GM19397 (cell line): ENCODE results near the gene JAG2.

Experiments
- ATAC-seq: cut with Tn5 transposase; IDR thresholded peaks from one replicate; pipeline ENCODE4 v1.9.1; 2021; ENCODE audit warnings: mild to moderate bottlenecking, moderate library complexity; ENCODE audit not compliant: unreplicated experiment

Gene JAG2

DNA sequence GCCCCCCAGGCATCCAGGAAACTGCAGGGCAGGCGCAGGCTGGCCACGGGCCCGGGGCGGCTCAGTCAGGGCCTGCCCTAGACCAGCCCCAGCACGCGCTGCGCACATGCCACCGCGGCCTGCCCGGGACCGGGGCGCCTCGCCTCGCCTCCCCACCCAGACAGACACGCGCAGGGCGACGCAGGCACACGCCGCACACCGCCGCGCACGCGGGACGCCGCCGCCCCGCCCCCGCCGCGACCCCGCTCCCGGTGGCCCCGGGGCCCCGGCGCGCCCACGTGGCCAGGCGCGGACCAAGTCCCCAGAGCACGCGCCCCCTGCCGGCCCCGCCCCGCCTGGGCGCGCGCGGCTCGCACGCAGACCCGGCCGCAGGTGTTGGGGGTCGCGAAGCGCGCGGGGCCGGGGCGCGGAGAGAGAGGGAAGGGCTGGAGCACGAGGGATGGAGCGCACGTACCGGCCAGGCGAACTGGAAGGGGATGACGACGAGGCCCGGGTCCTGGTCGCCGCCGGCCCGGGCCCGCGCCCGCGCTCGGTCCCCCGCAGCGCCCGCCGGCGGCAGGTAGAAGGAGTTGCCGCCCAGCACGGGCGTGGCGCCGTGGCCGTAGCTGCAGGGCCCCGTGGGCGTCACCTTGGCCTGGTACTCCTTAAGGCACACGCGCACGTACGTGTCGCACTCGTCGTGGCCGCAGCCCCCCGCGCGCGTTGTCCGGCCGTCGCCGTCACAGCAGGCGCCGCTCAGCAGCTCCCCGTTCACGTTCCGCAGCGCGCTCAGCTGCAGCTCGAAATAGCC lies 1.1 kb downstream of the JAG2 start:
- no peak for ATAC-seq

- no peak for ATAC-seq
These were observed 1.8 kb downstream of the JAG2 start for GRCh38 chr14:105166571-105167302.

GRCh38 chr14:105165761-105166485 lies 2.7 kb downstream of the JAG2 start:
- ATAC-seq, result no peak

- ATAC-seq, result no peak
These were observed 3.4 kb downstream of the JAG2 start for GRCh38 chr14:105165134-105165704.

DNA sequence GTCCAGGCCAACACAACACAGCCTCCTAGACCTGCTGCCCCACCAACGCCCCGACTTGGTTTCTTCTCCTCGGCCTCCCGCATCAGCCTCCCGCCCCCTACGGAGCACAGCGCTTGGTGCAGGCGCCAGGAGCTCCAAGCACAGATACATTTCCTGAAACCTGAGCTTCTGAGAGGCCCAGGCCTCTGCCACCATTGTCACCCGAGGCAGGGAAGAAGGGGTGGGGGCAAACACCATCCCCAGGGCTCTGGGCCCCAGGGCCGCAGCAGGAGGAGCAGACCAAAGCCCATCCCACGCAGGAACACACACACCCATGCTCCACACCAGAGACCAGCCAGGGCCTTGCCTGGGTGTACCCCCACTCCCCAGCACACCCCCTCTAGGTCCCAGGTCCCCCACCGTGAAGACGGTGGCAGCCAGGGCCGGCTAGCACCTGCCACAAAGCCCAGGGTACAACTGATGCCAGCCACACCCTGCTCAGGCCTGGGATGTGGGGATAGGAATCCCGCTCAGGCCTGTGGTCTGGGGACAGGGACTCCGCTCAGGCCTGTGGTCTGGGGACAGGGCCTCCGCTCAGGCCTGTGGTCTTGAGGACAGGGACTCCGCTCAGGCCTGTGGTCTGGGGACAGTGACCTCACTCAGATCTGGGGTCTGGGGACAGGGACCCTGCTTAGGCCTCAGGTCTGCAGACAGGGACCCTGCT lies 5.4 kb downstream of the JAG2 start:
- ATAC-seq, result no peak

DNA sequence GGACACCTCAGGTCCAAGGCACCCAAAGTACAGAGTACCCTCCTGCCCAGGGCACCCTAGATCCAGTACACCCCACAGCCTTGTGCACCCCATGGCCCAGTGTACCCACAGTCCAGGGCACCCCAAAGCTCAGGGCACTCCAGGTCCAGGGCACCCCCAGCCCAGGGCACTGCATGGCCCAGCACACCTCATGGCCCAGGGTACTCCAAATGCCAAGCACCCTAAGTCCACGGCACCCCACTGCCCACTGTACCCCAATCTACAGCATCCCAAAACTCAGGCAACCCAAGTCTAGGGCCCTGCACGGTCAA lies 6.0 kb downstream of the JAG2 start:
- ATAC-seq, result no peak

DNA sequence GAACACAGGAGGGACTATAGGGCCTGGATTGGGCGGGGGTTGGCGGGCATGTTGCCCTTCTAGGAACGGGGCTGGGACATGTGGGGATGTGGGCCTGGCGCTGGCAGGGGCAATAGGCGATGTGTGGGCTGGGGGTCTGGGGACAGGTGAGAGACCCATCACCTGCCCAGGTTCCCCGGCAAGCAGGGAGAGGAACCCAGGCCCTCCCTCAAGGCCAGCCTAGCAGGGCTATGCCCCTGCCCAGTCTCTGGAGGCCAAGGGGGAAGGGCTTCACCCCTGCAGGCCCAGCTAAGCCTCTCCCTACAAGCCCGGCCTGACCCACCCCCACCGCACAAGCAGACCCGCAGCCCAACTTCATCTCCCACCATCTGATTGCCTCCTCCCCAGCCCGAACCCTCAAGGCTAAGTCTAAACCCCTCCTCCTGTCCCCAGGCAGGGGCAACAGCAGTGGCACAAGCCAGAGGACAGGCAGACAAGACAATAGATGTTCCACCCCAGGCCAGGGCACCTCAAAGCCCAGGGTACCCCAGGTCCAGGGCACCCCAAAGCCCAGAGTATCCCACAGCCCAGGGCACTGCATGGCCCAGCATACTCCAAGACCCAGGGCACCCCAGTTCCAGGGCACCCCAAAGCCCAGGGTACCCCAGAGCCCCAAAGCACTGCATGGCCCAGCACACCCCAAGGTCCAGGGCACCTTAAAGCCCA lies 6.5 kb downstream of the JAG2 start:
- ATAC-seq, result no peak

GRCh38 chr14:105161309-105161708 lies 7.3 kb downstream of the JAG2 start:
- ATAC-seq, result no peak

DNA sequence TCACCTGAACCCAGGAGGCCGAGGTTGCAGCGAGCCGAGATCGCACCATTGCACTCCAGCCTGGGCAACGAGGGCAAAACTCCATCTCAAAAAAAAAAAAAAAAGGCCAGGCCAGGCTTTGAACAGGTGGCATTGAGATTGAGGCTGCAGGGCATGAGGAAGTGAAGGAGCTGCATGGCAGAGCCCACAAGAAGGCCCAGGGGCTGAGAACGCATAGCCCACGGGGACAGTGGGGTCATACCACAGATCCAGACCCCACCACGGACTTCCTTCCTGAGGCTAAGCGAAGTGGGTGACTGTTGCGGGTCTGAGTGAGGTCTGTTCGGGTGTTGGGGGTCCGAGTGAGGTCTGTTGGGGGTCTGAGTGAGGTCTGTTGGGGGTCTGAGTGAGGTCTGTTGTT lies 7.8 kb downstream of the JAG2 start:
- ATAC-seq, result no peak

- ATAC-seq, result no peak
These were observed 9.2 kb downstream of the JAG2 start for GRCh38 chr14:105159344-105159743.

DNA sequence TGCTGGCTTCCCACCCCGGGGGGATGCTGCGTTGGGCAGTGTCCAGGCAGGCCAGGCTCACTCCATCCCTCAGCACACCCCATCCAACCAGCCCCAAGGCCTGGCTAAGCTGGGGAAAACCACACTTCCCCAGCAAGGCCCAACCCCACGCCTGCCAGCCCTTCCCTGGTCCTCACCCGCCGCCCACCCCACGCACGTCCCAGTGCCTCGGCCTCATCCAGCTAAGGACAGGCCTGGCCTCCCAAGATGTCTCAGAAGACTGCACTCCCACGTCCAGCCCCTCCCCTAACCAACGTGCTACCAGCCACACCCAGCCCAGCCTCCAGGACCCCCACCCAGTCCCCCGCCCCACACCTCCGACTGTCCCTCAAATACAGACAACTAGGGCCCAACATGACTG lies 9.8 kb downstream of the JAG2 start:
- no peak for ATAC-seq

GRCh38 chr14:105157872-105158271 lies 10.7 kb downstream of the JAG2 start:
- ATAC-seq, result no peak

DNA sequence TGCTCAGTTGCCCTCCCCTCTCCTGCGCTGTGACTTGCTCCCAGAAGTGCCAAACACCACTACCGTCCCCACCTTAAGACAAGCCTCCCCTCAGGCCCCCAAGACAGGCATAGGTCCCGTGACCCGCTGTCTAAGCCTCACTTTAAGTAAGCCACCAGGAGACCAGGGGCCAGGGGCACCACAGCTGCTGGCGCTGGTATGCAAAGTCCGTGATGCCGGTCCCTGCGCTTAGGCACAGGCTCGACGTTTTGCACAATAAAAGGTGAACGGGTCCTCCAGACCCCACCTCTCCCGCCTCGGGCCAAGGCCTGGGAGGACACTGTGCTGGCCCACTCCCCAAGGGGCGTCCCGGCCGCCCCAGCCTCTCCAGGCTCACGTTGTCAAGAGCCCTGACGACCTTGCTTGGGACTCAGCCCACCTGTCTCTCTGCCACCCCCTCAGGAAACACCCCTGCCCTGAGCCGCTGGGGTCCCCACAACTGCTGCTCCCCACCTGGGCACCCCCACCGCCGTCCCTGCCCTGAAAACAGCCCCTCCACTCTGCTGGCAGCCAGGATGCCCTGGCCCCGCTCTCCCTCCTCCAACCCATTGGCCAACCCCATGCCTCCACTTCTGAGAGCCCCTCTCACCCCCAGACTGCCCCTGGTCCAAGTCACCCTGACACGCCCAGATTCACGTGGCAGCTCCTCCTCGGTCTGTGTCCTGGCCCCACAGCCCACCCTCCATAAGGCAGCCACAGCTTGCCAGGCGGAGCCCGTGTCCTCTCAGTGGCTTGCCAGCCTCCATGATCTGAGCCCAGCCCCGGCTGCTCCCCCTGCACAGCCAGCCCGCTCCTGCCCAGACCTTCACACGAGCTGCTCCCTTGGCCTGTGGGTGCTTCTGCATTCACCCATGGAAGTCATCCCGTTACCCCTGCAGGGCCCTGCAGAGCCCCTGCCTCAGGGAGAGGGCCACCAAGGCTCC lies 11.9 kb downstream of the JAG2 start:
- no peak for ATAC-seq

DNA sequence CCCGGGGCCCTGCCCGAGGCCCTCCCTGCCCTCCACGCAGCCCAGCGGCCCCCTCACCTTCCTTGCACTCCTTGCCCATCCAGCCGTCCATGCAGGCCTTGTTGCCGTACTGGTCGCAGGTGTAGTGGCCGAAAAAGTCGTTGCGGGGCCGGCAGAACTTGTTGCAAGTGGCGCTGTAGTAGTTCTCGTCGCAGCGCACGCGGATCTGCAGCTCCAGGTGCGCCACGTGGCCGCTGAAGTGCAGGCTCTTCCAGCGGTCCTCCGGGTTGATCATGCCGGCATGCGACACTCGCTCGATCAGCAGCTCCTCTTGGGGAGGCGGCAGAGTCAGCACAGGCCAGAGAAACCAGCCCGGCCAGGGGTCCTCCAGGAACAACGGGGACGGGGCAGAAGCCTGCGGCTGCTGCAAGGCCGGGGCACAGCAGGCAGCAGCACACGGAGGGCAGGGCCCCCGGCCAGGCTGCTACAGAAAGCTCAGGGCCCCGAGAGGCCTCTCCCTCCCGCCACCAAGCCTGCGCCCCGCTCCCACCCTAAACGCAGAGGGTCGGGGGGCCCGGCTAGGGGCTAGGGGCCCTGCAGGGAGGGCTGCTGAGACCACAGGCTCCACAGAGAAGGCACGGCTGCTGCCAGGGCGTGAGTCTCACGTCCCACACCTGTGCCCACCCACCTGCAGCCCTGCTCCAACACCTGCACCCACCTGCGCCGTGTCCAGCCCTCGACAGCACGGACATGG lies 12.7 kb downstream of the JAG2 start:
- ATAC-seq, result no peak

DNA sequence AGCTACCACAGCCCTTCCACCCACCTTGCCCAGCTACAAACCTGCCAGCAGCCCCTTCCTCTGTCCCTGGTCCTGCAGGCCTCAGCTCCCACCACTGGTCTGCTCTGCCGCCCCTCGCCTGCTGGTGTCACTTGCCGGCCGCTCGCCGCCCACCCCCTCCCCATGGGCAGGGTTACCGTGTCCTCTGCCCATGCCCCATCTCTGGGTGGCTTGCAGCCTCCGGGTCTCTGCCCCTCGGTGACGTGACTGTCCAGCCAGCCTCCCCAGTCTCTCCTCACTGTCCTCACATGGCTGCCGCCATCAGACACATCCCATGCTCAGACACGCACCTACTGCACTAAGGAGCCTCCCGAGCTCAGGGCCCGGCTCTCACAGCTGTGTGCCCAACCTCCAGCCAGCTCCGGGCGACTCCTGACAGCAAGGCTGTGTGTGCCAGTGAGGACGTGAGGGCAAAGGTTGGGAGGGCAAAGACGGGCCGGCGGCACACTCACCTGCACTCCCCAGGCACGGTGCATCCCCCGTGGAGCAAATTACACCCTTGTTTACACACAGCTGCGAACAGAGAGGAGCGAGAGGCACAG lies 13.4 kb downstream of the JAG2 start:
- no peak for ATAC-seq

- ATAC-seq, result no peak
These were observed 14.1 kb downstream of the JAG2 start for GRCh38 chr14:105154476-105154871.

DNA sequence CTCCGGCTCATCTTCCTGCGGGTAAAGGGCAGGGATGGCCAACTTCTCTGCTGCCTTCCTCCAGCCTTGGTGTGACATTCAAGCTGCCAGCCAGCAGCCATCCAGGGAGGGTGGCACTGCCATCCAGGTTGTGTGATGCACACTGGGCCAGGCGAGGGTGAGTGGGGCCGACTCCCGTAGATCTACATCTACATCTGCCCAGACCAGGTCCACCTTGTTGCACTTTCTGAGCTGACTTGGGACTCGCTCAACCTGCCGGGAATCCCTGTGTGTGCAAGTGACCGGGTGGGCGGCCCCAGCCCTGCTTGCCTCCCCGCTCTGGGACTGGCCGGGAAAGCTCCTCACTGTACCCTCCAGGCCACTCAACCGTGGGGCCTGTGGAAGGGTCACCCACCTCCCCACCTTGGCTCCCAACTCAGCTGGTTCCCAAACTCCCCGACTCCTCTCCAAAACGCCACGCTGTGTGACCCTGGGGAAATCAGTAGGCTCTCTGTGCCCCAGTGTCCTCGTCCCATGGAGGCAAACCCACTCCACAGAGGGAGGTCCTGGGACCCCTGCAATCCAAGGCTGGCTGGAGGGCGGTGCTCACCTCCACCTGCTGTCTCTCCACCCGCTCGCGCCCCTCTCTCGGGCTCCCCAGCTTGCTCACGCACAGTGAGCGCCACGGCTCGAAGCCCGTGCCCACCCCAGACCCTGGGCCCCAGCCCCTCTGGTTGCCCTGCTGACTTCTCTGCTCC lies 14.7 kb downstream of the JAG2 start:
- ATAC-seq, result no peak

DNA sequence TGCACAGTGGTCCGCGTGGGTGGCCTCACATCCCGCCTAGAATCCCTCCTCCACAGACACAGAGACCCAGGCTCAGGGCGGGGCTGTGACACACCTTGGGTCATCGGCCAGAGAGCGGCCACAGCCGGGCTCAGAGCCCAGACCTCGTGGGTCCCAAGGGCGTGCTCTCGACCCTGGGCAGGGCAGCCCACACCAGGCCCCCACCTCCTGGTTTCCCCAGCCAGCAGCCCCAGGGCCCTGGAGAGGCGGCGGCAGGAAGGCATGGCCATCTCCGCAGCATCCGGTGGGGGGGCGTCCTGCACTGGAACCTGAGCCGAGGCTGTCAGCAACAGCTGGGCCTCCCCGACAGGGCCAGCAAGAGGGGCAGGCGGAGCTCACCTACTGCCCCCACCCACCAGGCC lies 15.2 kb downstream of the JAG2 start:
- ATAC-seq, result no peak
